B cell (primary cell): ENCODE results near the gene MEX3A. TPM values are rescaled to one million over a fixed set of nuclear protein-coding genes. Genes with fewer than 3 reads are reported as not detected.

ENCODE experiments used
- ATAC-seq: fragments of 200-7000 bp; cut with Tn5 transposase; one replicate; pipeline ENCODE4 v1.10.0; 2021; ENCODE audit warnings: low read depth, mild to moderate bottlenecking, moderate number of reproducible peaks, moderate library complexity
- CTCF ChIA-PET: fragments of 350-600 bp; sonication (Branson Sonifier 250); formaldehyde crosslinking; loops from one replicate; lab custom pipeline; 2021; ENCODE audit warnings: antibody characterized with exemption, inconsistent platforms; lab: Charles Lee
- POLR2A ChIA-PET: fragments of 350-600 bp; sonication (Branson Sonifier 250); formaldehyde crosslinking; loops from one replicate; lab custom pipeline; 2021; ENCODE audit warnings: antibody characterized with exemption; lab: Charles Lee
- DNase-seq: peaks from one replicate; pipeline ENCODE4 v3.0.0; 2013
- H2AFZ ChIP-seq: 2 replicates; pipeline ENCODE4 v1.6.1; 2012; ENCODE audit warnings: mild to moderate bottlenecking, low read depth, low read length; ENCODE audit not compliant: insufficient read depth, poor library complexity, severe bottlenecking
- H3K27ac ChIP-seq, 2 donors: 1 replicate in 1 of 2; 2 replicates in 1 of 2; pipeline ENCODE4 v1.5.1; 2012 to 2013; ENCODE audit warnings: low read length in 2 of 2, mild to moderate bottlenecking in 2 of 2, moderate library complexity in 1 of 2
- H3K27me3 ChIP-seq, 4 experiments: fragments of 200-600 bp in 1 of 4; sonication (generic) in 1 of 4; replicated peaks in 1 of 4; 1 replicate in 2 of 4; 2 replicates in 2 of 4; pipeline versions ENCODE4 v1.6.1 to v1.7.0; 2013 to 2016; ENCODE audit warnings: low read length in 3 of 4, mild to moderate bottlenecking in 2 of 4, mixed read lengths in 1 of 4, moderate library complexity in 1 of 4; ENCODE audit not compliant: insufficient read depth in 4 of 4, control insufficient read depth in 3 of 4; ENCODE audit errors: control extremely low read depth in 1 of 4
- H3K36me3 ChIP-seq, 2 experiments: replicated peaks in 1 of 2; 1 replicate in 1 of 2; 2 replicates in 1 of 2; pipeline versions ENCODE4 v1.6.1 to v1.7.1; 2013; ENCODE audit warnings: low read length in 1 of 2; ENCODE audit not compliant: insufficient read depth in 2 of 2, control insufficient read depth in 1 of 2; ENCODE audit errors: control extremely low read depth in 1 of 2, extremely low read depth in 1 of 2
- H3K4me1 ChIP-seq, 2 donors: fragments of 200-600 bp in 1 of 2; sonication (generic) in 1 of 2; 1 replicate in 1 of 2; 2 replicates in 1 of 2; pipeline versions ENCODE4 v1.5.1 to v1.6.1; 2013 to 2017; ENCODE audit warnings: low read length in 2 of 2; ENCODE audit not compliant: control insufficient read depth in 2 of 2, insufficient read depth in 2 of 2
- H3K4me2 ChIP-seq: replicated peaks from 2 replicates; pipeline ENCODE3; 2012; ENCODE audit warnings: mild to moderate bottlenecking, low read depth, low read length; ENCODE audit not compliant: poor library complexity, severe bottlenecking
- H3K4me3 ChIP-seq, 5 experiments: fragments of 200-600 bp in 1 of 5; sonication (generic) in 1 of 5; 1 replicate in 3 of 5; 2 replicates in 2 of 5; pipeline versions ENCODE4 v1.5.1 to v1.7.0; 2011 to 2016; ENCODE audit warnings: low read length in 4 of 5, mild to moderate bottlenecking in 4 of 5, low read depth in 2 of 5, control low read depth in 1 of 5, moderate library complexity in 1 of 5; ENCODE audit not compliant: insufficient read depth in 1 of 5; ENCODE audit errors: control extremely low read depth in 1 of 5, extremely low read depth in 1 of 5
- H3K79me2 ChIP-seq: fragments of 200-600 bp; sonication (generic); one replicate; pipeline ENCODE4 v1.6.0; 2016; ENCODE audit warnings: low read length; ENCODE audit not compliant: control insufficient read depth, insufficient read depth
- H3K9ac ChIP-seq: fragments of 200-600 bp; sonication (generic); 2 replicates; pipeline ENCODE4 v1.6.1; 2017; ENCODE audit warnings: mild to moderate bottlenecking, low read length, moderate library complexity
- H3K9me3 ChIP-seq, 3 donors: one replicate each; pipeline versions ENCODE4 v1.6.1 to v1.7.1; 2013; ENCODE audit warnings: low read length in 2 of 3; ENCODE audit not compliant: control insufficient read depth in 2 of 3, insufficient read depth in 1 of 3; ENCODE audit errors: control extremely low read depth in 1 of 3
- H4K20me1 ChIP-seq: 2 replicates; pipeline ENCODE4 v1.6.0; 2012; ENCODE audit warnings: mild to moderate bottlenecking, low read length; ENCODE audit not compliant: insufficient read depth, control insufficient read depth, poor library complexity, severe bottlenecking
- H3K27ac Mint-ChIP-seq: one replicate; pipeline ENCODE4 v1.8.0; 2021; ENCODE audit warnings: mixed read lengths
- H3K27me3 Mint-ChIP-seq: one replicate; pipeline ENCODE4 v1.8.0; 2021; ENCODE audit warnings: mixed read lengths
- H3K4me1 Mint-ChIP-seq: one replicate; pipeline ENCODE4 v1.8.0; 2021; ENCODE audit warnings: mixed read lengths
- H3K4me3 Mint-ChIP-seq: one replicate; pipeline ENCODE4 v1.8.0; 2021; ENCODE audit warnings: mixed read lengths
- H3K9me3 Mint-ChIP-seq: one replicate; pipeline ENCODE4 v1.8.0; 2022; ENCODE audit warnings: mixed read lengths; ENCODE audit not compliant: insufficient read depth
- EZH2 ChIP-seq: IDR thresholded peaks from 2 replicates; pipeline ENCODE4 v1.6.1; 2012; ENCODE audit warnings: borderline replicate concordance, low read depth, mild to moderate bottlenecking, moderate library complexity, low read length; ENCODE audit not compliant: insufficient read depth, poor library complexity, severe bottlenecking
- WGBS: methylation state at CpG from one replicate; pipeline ENCODE4 v1.1.5; 2013; ENCODE audit warnings: missing lambda C conversion rate; ENCODE audit not compliant: insufficient coverage; 5-methylcytosine and 5-hydroxymethylcytosine counted together
- intact Hi-C: fragments of 100-400 bp; cut with micrococcal nuclease; formaldehyde crosslinking; loops from one replicate; pipeline ENCODE4 v1.10.0; 2022
- polyA plus RNA-seq: library from polyadenylated mRNA; depleted of rRNA; stranded (reverse); fragments of >200 nt; gene quantifications from 2 replicates; pipeline ENCODE4 v1.2.3, GENCODE V29; 2012
- total RNA-seq, 2 donors: library from RNA; stranded (reverse); fragments of 120-200 nt in 1 of 2; gene quantifications; 1 replicate in 1 of 2; 2 replicates in 1 of 2; pipeline versions ENCODE4 v1.2.3 to v1.2.4, GENCODE V29; 2013 to 2022
- TF ChIP-seq, protein P1 (sequence below): fragments of 200-600 bp; IDR thresholded peaks from one replicate; pipeline ENCODE4 v1.8.0; 2022; ENCODE audit warnings: antibody characterized with exemption, mild to moderate bottlenecking

Gene MEX3A
- total and polyA plus RNA-seq, 2 donors (not counting 1 experiment from before 2014, with no cell fraction given): 0.27 to 1.1 TPM

DNA sequence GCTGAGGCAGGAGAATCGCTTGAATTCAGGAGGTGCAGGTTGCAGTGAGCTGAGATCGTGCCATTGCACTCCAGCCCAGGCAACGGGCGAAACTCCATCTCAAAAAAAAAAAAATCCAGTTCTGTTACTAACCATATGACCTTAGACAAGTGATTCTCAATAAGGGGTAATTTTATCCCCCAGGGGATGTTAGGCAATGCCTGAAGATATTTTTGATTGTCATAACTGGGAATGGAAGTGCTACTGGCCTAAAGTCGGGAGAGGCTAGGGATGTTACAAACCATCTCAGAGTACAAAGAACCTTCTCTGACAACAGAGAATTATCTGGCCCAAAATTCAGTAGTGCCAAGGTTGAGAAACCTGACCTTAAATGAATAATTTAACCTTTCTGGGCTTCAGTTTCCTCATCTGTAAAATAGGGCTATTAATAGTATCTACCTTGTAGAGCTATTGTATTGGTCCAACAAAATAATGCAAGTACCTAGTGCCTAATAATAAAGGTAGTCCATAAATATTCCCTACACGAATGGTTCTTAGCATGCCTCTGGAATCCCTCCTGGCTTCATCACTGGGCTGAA is 26.5 kb upstream of the MEX3A start:
- intact Hi-C loops: no loop called here
- Histone ChIP-seq H3K4me3 (no peak overlapping the region), H3K9ac (no peak overlapping the region), H3K4me2 (no peak overlapping the region), H3K9me3 (no peaks in the 10 kb centered on the region), H4K20me1 (no peaks in the 10 kb centered on the region), H3K27ac (no peak overlapping the region), H3K79me2 (no peaks in the 10 kb centered on the region), H3K36me3 (no peaks in the 10 kb centered on the region), H2AFZ (no peak overlapping the region), H3K4me1 (peaks cover 28 to 33% of the 10 kb centered on the region in 2 donors), H3K27me3 (peaks cover 0 to 12% (median 2%) of the 10 kb centered on the region in 4 experiments)
- peaks cover 5% of the 10 kb centered on the region for H3K27me3 Mint-ChIP-seq
- no peak for TF ChIP-seq EZH2
- TF ChIP-seq, protein P1, sequence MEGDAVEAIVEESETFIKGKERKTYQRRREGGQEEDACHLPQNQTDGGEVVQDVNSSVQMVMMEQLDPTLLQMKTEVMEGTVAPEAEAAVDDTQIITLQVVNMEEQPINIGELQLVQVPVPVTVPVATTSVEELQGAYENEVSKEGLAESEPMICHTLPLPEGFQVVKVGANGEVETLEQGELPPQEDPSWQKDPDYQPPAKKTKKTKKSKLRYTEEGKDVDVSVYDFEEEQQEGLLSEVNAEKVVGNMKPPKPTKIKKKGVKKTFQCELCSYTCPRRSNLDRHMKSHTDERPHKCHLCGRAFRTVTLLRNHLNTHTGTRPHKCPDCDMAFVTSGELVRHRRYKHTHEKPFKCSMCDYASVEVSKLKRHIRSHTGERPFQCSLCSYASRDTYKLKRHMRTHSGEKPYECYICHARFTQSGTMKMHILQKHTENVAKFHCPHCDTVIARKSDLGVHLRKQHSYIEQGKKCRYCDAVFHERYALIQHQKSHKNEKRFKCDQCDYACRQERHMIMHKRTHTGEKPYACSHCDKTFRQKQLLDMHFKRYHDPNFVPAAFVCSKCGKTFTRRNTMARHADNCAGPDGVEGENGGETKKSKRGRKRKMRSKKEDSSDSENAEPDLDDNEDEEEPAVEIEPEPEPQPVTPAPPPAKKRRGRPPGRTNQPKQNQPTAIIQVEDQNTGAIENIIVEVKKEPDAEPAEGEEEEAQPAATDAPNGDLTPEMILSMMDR: no peak
- no peak overlapping the region for H3K27ac Mint-ChIP-seq
- H3K4me1 Mint-ChIP-seq: peaks cover 52% of the 10 kb centered on the region
- WGBS: 100% methylated on average over 3 of the region's 6 CpGs
- no peaks in the 10 kb centered on the region for H3K9me3 Mint-ChIP-seq
- POLR2A ChIA-PET: no interaction called here
- DNase-seq (no peak), ATAC-seq (no peak)
- no peak overlapping the region for H3K4me3 Mint-ChIP-seq
- CTCF ChIA-PET: interaction anchor here (6.3 to 23.7 kb wide), 2 partner anchors 12 to 16 kb away, joined by 82 to 970 read pairs; partner anchors contain the start of gene LMNA

GRCh38 chr1:156108057-156108456 is 25.8 kb upstream of the MEX3A start:
- DNase-seq (no peak), ATAC-seq (no peak)
- no peaks in the 10 kb centered on the region for H3K36me3 ChIP-seq
- peak overlapping the region in 1 of 2 donors; percentile 99 for H3K27ac ChIP-seq
- no peak overlapping the region for H3K4me2 ChIP-seq
- no peak overlapping the region for H3K4me3 ChIP-seq
- peaks cover 35 to 40% of the 10 kb centered on the region in 2 donors for H3K4me1 ChIP-seq
- H3K79me2 ChIP-seq: no peaks in the 10 kb centered on the region
- intact Hi-C loops: no loop called here
- POLR2A ChIA-PET: interaction anchor here (0.7 kb wide), 1 partner anchor 8 kb away, joined by 3 read pairs; no protein-coding TSS in a partner anchor
- H4K20me1 ChIP-seq: no peaks in the 10 kb centered on the region
- peaks cover 3% of the 10 kb centered on the region for H3K27me3 Mint-ChIP-seq
- no peak for TF ChIP-seq EZH2
- TF ChIP-seq, protein P1: no peak
- H3K27ac Mint-ChIP-seq: peak overlapping the region; percentile 72
- H3K27me3 ChIP-seq: peaks cover 0 to 5% (median 2%) of the 10 kb centered on the region in 4 experiments
- WGBS: 76% methylated on average over 2 of the region's 3 CpGs
- CTCF ChIA-PET: interaction anchor here (6.3 to 23.7 kb wide), 2 partner anchors 11 to 17 kb away, joined by 82 to 970 read pairs; partner anchors contain the start of gene LMNA
- no peaks in the 10 kb centered on the region for H3K9me3 ChIP-seq
- H3K9me3 Mint-ChIP-seq: no peaks in the 10 kb centered on the region
- no peak overlapping the region for H2AFZ ChIP-seq
- peaks cover 57% of the 10 kb centered on the region for H3K4me1 Mint-ChIP-seq
- no peak overlapping the region for H3K9ac ChIP-seq
- peak overlapping the region; percentile 26 for H3K4me3 Mint-ChIP-seq
